Activated CD8-positive, alpha-beta memory T cell treated with anti-CD3 and anti-CD28 coated beads, Interleukin-2, amount 50 U/mL, for 1 hour (primary cell): ENCODE measurements around the gene FMN2.
"Not testable (repeated sequence)": the region's sequence is repeated elsewhere in the genome, so short reads cannot be mapped to it uniquely, and the experiment has no call there.

Experiments
- DNase-seq: peaks from one replicate; pipeline ENCODE4 v3.0.0-alpha.2; 2020; ENCODE audit errors: extremely low read depth

FMN2 gene

DNA sequence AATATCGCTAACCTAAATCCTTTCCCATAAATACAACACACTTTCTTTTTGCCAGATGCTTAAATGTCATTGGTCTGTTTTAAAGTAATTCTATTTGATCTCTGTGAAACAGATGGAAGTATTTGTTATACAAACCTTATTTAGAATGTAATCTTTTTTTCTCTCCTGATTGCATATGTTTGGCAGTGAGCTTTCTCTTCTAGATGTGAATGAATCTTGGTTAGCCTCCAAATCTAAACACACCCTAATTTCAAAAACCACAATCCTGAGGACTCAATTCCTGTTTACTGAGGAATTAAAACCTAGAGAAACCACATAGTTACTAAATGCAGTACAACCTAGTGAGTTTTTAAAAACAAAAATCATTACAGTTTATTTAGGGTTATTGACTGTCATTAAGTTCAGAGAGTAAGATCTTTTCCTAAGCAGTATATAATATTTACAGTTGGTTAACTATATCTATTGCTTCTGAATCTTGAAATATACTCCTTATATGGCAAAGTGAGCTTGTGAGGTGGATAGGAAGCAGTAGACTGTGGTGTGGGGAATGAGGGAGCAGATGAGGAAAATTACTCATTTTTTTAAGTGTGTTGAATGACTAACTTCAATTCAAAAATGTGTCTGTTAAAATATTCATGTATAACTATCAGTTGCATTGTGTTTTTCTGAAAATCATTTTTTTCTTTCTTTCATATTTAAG is 218.7 kb downstream of the FMN2 start:
- DNase-seq: no peak

DNA sequence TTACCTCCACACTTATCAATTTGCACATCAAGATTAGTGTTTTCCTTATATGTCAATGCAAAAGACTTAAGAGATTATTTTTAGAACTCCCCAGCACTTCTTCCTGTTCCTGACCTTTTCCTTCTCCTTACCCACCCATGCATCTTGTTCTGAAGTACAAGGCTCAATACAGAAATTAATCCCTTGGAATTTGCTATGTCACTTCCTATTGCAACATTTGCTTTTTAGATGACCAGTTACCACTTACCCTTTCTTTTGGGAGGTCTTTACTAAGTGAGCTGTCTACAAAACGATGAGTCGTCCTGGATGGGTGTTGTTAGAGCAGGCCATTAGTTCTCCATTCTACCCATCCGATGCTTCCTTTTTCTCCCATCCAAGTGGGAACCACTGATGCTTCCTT is 221.2 kb downstream of the FMN2 start:
- no peak for DNase-seq

DNA sequence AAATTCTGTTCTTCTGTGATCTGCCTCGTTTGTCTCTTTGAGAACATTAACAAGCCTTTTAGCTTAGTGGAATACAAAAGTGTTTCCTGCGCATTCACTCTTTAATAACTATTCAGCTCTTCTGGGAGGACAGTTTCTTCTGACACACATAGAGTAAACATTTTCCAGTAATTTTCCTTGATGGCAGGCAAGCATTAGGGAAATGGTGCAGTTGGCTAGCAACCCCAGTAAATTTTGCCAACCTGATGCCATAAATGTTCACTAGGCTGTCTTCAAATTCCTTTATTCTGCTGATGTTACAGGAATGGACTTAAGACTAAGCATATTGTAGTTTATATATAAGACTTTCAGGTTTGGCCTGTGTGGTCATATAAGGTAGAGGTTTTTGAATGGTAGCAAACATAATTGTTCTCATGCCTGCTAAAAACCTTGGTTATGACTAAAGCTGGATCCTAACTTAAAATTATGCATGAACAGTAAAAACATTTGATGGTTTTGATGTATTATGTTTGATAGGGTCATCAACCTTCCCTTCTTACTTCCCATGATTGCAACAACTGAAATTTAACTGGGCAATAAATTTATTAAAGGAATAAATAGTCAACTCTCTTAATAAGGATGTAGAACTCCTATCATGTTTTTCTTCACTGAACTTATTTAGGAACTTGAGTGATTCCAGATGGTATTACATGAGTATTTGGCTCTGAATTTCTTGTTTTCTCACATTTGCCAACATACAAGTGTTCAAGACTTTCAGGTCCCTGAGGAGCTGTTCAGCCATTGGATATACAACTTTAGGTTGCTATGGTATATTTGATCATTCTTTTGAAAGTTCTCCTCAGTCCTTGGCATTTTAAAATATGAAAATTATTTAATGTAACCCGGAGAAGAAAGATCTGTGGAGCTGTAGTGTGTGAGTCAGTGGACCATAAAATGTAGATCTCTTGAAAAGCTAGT is 223.4 kb downstream of the FMN2 start:
- no peak for DNase-seq

DNA sequence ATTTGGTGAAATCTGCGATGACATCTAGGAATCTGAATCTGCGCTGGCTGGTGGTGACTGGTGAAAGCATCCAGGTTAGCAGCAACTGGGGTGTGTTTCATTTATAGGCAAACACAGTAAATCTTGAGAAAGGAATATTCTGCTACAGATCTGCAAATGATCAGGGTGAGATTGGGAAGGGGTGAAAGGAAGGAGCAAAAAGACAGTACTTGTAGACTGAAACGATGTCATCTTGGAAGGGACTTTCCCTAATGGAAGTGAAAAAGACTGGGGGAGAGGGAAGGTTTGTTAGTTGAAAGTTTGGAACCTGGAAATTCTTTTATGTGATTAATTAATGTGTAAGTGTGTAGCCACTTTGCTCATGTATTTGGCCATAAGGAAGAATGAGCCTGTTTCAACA is 228.3 kb downstream of the FMN2 start:
- no peak for DNase-seq

DNA sequence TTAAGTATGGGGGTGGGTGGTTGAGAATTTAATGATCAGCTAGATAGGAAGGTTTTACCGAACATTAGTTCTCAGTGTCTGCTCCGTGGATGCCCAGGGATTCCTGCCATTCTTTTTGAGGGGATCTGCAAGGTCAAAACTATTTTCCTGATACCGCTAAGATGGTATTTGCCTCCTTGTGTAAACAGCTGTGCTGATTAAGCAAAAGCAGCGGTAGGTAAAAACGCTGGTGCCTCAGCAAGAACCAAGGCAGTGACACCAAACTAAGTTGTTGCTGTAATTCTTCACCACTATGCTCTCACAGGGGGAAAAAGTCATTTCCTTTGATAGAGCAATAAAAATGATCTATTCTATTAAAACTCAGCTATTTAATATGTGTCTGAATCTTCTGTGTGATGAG is 229.0 kb downstream of the FMN2 start:
- no peak for DNase-seq

DNA sequence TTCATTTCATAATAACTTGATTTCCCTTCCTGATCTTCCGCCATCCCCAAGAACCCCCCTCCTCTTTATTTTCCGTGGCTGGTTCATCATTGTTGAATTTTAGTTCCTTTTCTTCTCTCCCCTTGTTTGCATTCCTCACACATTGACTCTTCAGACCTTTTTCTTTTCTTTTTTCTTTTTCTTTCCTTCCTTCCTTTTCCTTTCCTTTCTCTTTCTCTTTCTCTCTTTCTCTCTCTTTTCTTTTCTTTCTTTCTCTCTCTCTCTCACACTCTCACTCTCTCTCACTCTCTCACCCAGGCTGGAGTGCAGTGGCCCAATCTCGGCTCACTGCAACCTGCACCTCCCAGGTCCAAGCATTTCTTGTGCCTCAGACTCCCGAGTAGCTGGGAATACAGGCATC is 231.3 kb downstream of the FMN2 start:
- no peak for DNase-seq

DNA sequence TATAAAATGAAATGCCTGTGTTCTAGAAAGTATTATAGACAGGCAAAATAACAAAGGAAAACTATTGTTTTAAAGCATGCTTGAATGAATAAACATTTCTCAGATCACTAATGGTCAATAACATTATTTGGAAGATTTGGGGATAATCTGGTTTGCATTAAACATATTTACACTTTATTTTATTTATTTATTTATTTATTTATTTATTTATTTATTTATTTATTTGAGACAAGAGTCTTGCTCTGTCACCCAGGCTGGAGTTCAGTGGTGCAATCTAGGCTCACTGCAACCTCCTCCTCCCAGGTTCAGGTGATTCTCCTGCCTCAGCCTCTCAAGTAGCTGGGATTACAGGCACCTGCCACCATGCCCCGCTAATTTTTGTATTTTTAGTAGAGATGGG is 236.7 kb downstream of the FMN2 start:
- not testable (repeated sequence) for DNase-seq

DNA sequence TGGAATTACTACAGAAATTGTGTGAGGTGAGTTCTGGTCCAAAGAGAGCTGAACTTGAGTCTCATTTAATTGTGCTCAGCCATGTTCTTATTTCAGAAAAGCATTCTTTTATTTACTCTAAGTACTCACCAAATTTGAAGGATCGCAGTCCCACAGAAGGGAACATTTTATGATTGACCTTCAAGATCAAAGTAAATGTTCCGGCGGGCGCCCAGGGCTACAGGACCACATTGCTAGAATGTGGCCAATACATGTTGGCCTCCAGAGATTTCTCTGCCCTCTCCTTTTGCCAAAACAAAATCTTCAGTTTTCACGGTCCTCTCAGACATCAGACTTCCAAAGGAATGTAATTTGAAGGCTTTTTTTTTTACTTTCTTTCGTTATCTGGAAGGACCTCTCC is 237.8 kb downstream of the FMN2 start:
- DNase-seq: no peak

DNA sequence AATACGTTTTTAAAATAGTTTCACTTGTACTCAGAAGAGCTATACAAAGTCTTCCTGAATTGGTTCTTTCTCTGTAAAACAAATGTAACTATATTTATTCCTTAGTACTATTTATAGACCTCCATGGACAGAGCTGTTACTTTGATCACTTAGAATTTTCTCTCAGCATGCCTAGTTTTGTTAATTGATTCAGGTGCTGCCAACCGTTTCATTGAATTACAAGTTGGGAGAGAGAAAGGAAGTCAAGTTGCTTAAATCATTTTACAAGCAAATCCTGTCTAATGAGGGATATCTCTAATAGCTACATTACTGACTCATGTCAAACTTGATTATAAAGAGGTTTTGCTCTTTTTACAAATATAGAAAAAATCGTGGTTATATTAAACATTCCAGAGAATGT is 241.0 kb downstream of the FMN2 start:
- DNase-seq: no peak

DNA sequence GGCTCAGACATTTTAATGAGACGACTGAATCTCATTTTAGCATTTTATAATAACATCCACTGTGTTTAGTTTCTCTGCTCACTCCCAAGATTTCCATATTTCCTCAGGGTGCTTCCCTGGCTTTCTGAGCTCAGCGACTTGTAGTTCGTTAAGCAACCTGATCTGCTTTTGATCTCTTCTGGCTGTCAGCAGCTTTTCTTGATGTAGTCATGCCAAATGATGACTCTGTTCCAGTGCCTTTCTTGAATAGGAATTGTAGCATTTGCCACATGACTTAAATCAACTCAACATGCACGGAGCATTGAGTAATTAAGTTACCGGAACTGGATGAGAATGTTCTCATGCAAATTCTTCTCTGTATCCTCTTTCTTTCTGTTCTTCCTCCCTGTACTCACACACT is 246.1 kb downstream of the FMN2 start:
- no peak for DNase-seq

DNA sequence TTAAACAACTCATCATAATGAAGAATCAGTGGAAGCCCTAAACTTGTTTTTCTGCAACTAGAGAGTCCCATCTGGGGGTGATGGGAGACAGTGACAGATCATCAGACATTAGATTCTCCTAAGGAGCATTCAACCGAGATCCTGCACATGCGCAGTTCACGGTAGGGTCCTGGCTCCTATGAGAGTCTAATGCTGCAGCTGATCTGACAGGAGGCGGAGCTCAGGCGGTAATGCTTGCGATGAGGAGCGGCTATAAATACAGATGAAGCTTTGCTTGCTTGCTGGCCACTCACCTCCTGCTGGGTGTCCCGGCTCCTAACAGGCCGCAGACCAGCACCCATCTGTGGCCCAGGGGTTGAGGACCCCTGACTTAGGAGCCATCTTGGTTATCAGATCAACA is 247.2 kb downstream of the FMN2 start:
- no peak for DNase-seq

DNA sequence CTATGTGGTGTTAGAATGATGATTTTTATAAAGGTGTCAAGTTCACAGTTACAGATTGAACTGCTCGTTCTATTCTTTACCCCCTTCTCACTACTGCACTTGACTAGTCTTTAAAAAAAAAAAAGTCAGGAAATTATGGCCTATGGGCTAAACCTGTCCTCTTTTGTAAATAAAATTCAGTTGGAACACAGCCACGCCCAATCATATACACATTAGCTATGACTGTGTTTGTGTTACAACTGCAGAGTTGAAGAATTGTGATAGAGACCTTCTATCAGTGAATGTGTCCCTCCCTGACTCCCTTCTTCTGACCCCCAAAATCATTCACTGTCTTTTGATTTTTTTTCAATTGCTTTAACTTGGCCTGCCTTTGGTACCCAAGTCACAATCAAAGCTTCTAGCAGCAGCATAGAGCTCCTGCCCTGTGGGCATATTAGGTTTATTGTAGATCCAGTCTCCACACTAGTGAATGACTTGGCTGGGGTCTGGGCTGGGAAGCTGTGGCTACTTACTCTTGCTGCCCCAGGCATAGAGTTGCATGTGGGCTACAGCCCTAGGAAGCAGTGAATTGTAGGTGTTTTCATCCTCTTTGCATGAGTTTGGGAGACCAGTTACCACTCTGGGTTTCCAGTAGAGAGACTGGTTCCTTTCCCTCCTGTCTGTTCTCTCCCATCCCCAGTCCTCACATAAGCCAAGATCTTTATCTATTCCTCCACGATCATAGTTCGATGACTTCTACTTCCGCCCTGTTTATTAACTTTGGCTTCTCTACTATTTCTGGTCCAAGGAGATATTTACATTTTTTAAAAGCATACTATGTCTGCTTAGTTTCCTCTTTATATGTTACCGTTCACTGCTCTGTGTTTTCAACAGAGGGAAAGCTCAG is 249.9 kb downstream of the FMN2 start:
- DNase-seq: no peak

DNA sequence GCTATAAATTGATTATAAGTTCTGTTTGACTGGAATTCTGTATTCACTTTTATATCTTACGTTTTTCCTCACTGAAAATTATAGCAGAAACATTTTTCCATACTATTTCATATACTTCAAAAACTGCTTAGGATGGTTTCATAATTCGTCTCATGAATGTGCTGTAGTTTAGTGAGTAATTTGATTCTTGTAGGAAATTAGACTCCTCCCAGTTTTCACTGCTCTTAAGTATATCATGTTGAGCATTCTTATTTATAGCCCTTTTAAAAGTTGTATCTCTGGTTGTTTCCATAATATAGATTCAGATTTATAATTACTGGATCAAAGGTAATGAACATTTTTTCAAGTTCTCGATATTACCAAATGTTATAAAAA is 250.6 kb downstream of the FMN2 start:
- no peak for DNase-seq

DNA sequence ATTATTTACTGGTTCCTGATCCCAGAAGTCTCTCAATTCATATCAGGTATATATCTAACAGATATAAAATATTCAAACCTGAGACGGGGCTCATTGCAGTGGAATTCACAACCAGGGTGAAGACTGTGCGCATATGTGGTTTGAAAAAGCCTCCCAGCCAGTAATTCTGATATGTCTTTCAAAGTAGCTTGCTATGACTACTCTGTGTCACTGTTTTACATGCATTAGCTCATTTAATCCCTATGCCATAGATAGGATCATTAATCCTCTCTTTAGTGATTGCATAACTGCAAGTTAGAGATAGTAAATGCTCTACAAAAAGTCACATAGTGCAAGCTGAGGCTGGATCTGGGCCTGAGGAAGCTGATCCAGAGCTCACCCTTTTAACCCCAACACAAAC is 251.4 kb downstream of the FMN2 start:
- no peak for DNase-seq

DNA sequence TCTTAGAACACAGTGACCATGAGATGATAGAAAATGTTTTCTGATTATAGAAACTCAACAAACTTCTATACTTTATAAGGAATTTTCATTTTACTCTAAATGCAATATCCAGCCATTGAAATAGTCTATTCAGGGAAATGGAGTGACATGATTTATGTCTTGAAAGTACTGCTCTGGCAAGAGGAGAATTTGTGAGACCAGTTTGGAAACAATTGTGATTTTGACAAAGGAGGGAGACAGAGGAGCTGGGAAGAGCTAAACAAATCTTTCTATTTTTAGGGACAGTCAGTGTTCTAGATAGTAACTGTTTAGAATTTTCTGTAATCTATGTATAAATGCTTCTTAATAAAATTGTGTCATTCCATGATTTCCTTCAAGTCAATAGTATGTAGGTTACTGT is 252.3 kb downstream of the FMN2 start:
- no peak for DNase-seq

DNA sequence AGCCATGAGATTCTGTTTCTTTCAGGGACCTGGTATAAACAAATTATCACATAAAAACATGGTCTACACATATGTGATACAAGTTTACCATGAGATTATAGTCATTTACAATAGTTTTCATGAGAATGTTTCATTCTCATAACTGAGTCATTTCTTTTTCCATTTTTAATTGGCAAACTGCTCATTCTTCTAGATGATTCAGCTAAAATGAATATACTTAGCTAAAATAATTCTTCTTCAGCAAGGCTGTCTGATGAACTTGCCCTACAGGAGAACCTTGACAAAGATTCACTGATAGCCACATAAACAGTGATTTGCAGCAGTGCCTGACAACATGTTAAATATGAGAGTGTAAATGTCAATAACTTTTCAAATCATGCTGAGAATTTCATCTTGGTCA is 253.2 kb downstream of the FMN2 start:
- DNase-seq: no peak

DNA sequence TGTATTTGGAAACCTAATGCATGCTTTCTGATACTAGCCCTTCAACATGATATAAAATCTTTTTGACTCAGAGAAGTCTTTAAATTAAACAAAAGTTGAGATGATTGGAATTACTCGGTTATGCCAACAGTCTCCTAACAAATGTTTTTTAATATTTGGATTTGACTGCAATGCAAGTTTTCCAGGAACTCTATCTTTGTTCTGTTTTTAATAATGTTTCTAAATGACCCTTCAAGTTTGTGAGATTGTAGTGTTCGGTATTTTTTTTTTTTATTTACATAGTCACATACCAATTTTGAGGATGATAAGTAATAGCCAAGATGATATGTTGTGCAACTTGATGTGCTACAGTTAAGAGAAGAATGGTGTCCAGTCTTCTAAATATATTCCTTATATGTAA is 258.0 kb downstream of the FMN2 start:
- no peak for DNase-seq

DNA sequence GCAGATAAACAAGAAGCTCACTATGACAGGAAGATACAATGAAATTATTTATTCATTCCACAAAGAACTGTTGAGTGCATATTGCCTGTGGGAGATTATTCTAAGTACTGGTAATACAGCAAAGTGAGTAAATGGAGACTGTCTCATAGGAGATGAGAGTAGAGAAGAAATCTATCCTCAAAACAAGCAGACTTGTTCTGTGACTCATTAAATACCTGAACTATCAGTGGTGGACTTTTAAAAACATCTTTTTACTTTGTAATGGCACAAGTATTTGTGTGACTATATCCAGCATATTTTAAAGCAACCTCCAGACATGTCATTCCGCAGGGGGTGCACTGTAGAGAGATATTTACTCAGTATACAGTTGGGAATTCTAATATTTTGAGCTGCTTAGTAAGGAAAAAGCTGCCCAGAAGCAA is 259.2 kb downstream of the FMN2 start:
- DNase-seq: no peak

DNA sequence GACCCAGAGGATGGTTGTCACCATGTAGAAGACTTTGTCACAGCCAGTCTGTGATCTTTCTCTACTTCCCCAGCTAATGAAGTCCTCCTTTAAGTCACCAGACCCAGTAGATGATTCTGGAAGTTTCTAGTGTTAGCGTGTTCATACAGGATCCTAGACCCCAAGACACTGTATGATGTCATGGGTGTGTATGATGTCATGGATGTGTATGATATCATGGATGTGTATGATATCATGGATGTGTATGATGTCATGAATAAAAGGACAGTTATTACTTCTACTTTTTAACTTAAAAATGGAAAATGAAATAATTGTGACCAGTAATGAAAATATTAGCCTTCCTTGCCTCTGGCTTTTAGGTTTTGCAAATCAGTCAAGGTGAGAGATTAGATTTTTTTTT is 260.0 kb downstream of the FMN2 start:
- DNase-seq: no peak

DNA sequence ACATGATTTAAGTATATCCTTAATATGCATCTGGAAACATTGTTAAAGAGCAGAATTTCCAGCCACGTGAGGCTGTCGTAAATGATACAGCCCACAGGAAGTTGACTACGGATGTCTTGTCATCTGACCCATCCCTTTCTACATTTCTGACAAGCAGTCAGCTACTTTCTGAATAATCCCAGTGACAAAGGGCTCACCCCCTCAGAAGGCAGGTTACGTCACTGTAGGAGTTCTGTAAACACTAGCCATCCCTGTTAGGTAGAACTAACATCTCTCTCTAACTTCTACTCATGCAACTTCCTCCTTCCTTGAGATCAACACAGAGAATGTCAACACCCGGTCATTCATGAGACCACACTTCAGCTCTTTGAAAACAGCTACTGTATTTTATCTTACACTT is 261.1 kb downstream of the FMN2 start:
- no peak for DNase-seq

DNA sequence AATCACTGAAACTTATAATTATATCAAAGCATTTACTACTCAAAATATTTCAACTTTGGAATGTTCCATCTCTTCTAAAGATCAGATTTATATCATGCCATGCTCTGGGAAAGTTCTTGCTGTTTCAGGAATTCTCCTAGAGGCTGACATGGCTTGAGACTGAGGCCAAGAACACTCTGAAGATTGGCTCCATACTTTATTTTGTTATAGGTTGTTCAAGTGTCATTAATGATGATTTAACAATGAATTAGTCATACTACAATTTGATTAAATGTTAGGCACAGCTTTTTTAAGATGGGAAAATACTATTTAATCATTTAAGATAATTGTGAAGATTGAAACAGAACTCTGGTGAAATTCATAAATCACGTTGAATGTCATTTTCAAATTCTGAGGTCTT is 264.9 kb downstream of the FMN2 start:
- DNase-seq: no peak

DNA sequence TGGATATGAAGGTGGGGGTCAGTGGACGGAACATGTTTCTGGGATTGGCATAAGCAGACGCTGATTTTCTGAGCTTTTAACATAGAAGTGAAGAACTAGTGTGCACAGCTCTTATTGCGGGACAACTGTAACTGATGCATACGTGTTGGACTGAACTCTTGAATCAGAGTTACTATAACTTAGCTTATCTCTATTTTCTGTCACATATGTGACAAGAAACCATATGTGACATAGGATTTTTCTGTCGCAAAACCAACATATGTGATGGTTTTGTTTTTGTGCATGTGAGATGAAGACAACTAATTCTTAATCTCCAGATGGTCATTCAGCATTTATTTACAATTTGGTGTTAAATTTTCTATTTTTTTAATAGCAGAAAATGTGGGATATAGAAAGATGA is 270.4 kb downstream of the FMN2 start:
- no peak for DNase-seq
